Stimulated activated naive CD4-positive, alpha-beta T cell treated with Interleukin-2 at 50 U/mL for 16 hours (primary cell): ENCODE measurements around the gene DRD5.
"Not testable (repeated sequence)": the region's sequence is repeated elsewhere in the genome, so short reads cannot be mapped to it uniquely, and the experiment has no call there.

Experiments
- DNase-seq: peaks from one replicate; lab custom pipeline; 2025; lab: John Stamatoyannopoulos, UW

The DRD5 gene

GRCh38 chr4:9781343-9782135 lies at the start of gene DRD5:
Gene DRD5, plus strand, starts transcription at chr4:9781634. Its CDS starts 396 bp downstream, at chr4:9782030.
- no peak for DNase-seq

GRCh38 chr4:9732256-9732655 lies 49.2 kb upstream of the DRD5 start:
- DNase-seq, result not testable (repeated sequence)

- no peak for DNase-seq
Observed at GRCh38 chr4:9735515-9735914, 45.9 kb upstream of the DRD5 start.

GRCh38 chr4:9737280-9737679 lies 44.2 kb upstream of the DRD5 start:
- DNase-seq, result not testable (repeated sequence)

GRCh38 chr4:9743789-9744188 lies 37.6 kb upstream of the DRD5 start:
- DNase-seq, result not testable (repeated sequence)

- DNase-seq, result no peak
Observed at GRCh38 chr4:9745782-9746181, 35.7 kb upstream of the DRD5 start.

- no peak for DNase-seq
Observed at GRCh38 chr4:9758641-9759317, 22.7 kb upstream of the DRD5 start.

- no peak for DNase-seq
Observed at GRCh38 chr4:9762823-9763475, 18.5 kb upstream of the DRD5 start.

- DNase-seq, result no peak
Observed at GRCh38 chr4:9764155-9764696, 17.2 kb upstream of the DRD5 start.

- no peak for DNase-seq
Observed at GRCh38 chr4:9765091-9765490, 16.3 kb upstream of the DRD5 start.

- no peak for DNase-seq
Observed at GRCh38 chr4:9769321-9769720, 12.1 kb upstream of the DRD5 start.

- no peak for DNase-seq
Observed at GRCh38 chr4:9771034-9771433, 10.4 kb upstream of the DRD5 start.

- no peak for DNase-seq
Observed at GRCh38 chr4:9773471-9773870, 8.0 kb upstream of the DRD5 start.

GRCh38 chr4:9782136-9782436 lies 652 bp downstream of the DRD5 start:
- no peak for DNase-seq

- DNase-seq, result not testable (repeated sequence)
Observed at GRCh38 chr4:9785891-9786290, 4.5 kb downstream of the DRD5 start.

- DNase-seq, result no peak
Observed at GRCh38 chr4:9792381-9792780, 10.9 kb downstream of the DRD5 start.

GRCh38 chr4:9796641-9797040 lies 15.2 kb downstream of the DRD5 start:
- not testable (repeated sequence) for DNase-seq

- DNase-seq, result no peak
Observed at GRCh38 chr4:9800848-9801247, 19.4 kb downstream of the DRD5 start.

GRCh38 chr4:9804918-9805317 lies 23.5 kb downstream of the DRD5 start:
- DNase-seq, result no peak

GRCh38 chr4:9808077-9808476 lies 26.6 kb downstream of the DRD5 start:
- DNase-seq, result no peak

GRCh38 chr4:9811806-9812205 lies 30.4 kb downstream of the DRD5 start:
- no peak for DNase-seq

GRCh38 chr4:9812501-9813340 lies 31.3 kb downstream of the DRD5 start:
- DNase-seq, result no peak
